GM18505 (cell line): ENCODE results near the gene RNF214.

Source experiments
- ATAC-seq: cut with Tn5 transposase; IDR thresholded peaks from one replicate; pipeline ENCODE4 v1.9.1; 2021; ENCODE audit not compliant: unreplicated experiment
- POLR2A ChIP-seq: IDR thresholded peaks from 4 replicates; pipeline ENCODE4 v1.6.1; 2011; ENCODE audit warnings: borderline replicate concordance; ENCODE audit not compliant: insufficient read depth, insufficient read length; ENCODE audit errors: extremely low read depth

RNF214 gene

DNA sequence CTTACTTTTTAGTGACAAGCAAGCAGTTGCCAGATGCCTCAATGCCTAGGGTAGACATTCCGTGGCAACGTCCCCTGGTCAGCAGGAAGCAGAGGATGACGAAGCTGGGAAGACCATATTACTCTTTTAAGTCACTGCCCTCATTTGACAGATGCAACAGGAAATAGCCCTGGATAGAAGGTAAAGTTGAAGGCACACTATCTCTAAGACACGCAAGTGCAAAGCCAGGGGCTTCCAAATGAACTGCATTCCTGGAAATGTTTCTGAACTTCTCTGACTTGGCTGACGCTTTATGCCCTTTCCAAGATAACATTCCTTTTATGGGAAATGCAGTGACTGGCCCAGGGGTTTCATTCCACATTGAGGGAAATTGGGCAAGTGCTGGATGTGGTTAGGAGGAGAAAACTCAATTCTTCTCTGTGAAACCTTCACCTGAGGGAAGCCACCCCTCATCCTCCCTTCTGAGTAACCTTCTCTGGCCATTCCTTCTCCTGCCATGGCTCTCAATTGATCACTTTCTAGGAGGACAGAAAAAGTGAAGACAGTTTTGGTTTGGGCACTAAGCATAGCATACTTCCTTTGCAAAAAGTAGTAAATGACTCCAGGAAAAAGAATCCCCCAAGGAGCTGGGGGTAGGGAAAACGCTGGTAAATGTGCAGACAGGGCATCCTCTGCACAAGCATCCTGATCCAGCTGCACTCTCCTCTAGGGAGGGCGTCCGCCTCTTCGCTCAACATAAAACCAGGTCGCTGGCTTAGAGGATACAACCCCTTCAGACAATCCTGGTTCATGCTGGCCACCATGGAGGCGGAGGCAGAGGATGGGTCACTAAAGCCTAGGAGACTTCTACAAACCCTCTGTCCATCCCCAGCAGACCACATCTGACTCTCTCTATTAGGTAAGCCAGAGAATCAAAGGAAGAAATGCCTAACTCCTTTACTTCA lies 15.1 kb upstream of the RNF214 start:
- no peak for TF ChIP-seq POLR2A
- ATAC-seq, result no peak

DNA sequence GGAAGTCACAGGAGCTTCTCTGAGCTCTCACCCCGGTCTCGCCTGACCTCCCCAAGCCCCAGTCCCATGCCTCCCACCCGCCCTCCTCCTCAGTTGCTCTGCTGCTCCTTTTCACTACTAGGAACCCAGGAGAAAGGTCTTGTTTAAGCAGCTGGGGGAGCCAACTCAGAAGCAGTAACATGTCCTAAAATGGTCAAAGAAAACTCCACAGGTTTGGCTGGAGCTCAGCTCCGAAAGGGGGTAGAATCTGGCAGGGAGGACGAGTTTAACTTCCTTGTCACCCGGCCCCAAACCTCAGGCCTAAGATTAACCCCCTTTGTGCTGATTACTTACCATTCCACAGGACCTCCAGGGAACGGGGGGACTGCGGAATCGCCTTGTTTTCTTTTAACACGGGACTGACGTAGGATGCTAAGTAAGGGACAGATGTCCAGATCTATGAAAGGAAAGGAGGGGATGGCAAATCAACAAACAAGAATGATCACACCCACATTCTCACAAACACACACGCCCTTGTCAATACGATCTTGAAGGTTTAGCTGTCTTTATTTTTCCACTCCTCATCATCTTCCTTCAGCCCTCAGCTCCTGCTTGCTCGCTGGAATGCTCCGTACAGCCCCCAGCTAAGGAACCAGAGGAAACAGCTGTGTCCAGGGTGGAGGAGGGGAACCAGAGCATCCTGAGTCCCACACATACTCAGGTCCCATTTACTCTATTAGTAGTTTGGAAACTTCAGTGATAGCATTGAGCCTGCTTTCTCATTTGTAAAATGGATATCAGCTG lies 14.1 kb upstream of the RNF214 start:
- TF ChIP-seq POLR2A, result no peak
- no peak for ATAC-seq

DNA sequence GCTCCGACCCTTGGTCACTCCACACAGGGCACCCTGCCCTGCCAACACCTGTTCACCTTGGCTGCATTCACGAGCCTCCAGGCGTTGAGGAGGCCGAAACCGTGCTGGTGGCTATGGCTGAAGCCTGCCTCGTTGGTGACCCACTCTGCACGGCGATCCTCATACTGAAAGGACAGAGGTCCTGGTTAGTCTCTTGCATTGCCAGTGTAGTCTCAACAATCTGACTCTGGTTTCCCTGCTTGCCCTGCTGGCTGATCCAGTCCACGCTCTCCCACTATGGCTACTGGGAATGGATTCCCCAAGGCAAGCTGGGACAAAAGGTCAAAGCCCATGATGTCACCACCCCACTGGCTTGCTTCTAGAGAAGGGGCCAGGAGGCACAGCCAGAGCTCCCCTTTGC lies 13.5 kb upstream of the RNF214 start:
- ATAC-seq, result no peak
- TF ChIP-seq POLR2A, result no peak

- TF ChIP-seq POLR2A, result no peak
- no peak for ATAC-seq
Measured at GRCh38 chr11:117219455-117219854, 13.0 kb upstream of the RNF214 start.

- no peak for ATAC-seq
- no peak for TF ChIP-seq POLR2A
Measured at GRCh38 chr11:117219995-117220394, 12.5 kb upstream of the RNF214 start.

DNA sequence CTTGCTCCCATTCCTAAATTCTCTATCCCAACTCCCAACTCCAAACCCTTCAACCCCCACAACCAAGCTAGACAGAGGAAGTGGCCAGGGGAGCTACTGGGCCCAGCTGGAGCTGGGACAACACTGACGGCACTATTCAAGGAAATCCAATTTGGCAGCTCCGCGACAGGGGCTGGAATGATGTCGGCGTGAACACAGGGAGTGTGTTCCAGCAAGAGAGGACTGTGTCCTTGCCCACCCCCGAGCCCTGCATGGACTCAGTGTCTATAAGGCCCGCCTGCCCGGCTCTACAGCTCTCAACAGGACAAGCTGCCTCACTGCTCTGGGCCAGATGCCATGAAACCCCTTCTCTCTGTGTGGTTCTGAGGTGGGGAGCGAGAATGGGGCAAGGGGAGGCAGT lies 11.9 kb upstream of the RNF214 start:
- ATAC-seq, result no peak
- TF ChIP-seq POLR2A, result no peak

- no peak for TF ChIP-seq POLR2A
- no peak for ATAC-seq
Measured at GRCh38 chr11:117220999-117221774, 11.3 kb upstream of the RNF214 start.

GRCh38 chr11:117221775-117222517 lies 10.5 kb upstream of the RNF214 start:
- no peak for TF ChIP-seq POLR2A
- no peak for ATAC-seq

DNA sequence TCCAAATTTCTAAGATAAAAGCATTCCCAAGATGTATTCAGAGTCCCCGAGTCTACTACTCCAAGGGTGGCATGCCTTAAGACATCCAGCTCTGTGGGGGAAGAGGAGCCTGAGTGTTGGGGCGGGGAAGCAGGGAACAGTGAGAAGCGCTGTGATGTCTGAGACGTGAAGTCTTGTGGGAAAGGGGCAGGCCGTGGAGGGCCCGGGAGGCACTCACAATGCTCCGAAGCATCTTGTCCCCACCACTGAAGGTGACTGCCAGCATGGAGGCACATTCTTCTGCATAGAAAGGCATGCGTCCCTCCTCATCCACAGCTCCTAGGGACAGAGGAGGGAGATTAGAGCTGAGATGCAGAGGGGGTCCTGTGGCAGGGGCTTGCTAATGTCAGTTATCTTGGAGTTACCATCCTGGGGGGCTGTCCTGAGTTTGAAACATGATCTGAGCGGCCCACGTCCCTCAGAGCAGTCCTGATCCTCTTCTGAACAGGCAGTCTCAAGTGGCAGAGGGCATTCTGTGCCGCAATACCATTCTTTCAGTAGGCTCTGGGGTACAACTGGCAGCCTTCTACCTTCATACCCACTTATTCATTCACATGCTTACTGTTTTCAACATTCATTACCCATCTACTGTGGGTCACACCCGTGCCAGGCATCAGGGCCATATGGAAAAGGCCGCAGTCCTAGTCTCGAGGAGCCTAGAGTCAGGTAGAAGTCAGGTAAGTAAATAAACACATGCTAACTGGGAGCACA lies 9.3 kb upstream of the RNF214 start:
- TF ChIP-seq POLR2A, result no peak
- ATAC-seq, result no peak

DNA sequence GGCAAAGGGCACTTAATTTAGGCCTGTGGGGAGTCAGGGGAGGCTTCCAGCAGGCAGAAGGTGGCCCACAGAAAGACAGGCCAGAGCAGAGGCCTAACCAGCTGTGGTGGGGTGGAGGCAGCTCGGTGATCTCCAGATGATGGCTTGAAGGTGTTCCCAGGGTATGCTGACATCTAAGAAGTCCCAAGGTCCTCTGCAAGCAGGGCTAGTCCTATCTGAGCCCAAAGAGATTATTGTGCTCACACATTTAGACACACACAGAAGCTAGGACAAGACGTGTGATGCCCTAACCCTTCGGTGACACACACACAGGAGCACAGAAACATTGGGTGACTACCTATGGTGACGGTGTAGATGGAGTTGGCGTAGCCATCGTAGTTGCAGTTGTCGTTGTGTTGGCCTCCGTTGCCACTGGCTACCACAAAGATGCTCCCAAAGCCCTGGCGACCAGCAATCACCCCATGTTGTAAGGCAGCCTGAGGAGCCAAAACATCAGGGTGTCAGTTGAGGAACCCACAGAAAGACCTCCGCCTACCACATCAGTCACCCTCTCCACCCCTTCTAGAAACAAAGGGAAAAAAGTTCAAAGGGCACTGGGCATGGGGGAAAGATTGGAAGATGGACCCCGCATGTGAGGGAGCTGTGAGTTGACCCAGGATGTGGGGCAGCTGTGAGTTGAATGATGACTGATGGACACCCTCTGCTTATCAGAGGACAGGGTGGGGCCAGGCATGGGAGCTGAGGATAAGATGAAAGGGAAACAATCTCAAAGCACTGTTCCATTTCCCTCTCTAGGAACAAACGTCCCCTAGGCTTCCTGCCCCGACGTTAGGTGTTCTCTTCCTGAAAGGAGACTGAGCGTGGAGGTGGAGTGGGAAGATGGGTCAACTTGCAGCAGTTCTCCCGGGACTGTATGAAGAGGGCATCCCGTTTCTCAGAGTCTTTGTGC lies 8.5 kb upstream of the RNF214 start:
- no peak for TF ChIP-seq POLR2A
- no peak for ATAC-seq

- no peak for ATAC-seq
- TF ChIP-seq POLR2A, result no peak
Measured at GRCh38 chr11:117225553-117226170, 6.8 kb upstream of the RNF214 start.
